ENCODE data around the gene PRMT7.

DNA sequence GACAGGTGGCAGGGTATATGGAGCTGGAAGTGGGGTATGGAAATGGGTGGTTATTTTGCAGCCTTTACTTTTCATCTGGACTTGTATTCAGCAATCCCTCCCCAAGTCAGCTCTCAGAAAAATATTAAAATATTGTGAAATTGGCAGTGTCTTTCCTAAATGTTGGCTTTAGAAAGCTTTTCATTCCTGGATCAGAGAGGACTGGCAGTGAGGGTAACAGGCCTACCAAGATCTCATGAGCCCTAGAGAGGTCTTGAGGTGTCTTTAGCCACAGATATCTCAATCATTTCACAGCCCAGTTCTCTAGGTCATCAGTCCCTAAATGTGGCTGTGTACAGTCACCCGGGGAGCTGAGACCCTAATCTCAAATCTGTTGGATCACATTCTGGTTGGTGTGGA is 22.6 kb upstream of the PRMT7 start:
- TF ChIP-seq, protein P1, sequence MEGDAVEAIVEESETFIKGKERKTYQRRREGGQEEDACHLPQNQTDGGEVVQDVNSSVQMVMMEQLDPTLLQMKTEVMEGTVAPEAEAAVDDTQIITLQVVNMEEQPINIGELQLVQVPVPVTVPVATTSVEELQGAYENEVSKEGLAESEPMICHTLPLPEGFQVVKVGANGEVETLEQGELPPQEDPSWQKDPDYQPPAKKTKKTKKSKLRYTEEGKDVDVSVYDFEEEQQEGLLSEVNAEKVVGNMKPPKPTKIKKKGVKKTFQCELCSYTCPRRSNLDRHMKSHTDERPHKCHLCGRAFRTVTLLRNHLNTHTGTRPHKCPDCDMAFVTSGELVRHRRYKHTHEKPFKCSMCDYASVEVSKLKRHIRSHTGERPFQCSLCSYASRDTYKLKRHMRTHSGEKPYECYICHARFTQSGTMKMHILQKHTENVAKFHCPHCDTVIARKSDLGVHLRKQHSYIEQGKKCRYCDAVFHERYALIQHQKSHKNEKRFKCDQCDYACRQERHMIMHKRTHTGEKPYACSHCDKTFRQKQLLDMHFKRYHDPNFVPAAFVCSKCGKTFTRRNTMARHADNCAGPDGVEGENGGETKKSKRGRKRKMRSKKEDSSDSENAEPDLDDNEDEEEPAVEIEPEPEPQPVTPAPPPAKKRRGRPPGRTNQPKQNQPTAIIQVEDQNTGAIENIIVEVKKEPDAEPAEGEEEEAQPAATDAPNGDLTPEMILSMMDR (IDR thresholded peaks at IDR 0.05; ENCODE audit: control extremely low read depth in 1 of 3, insufficient read depth in 1 of 3, low read depth in 1 of 3, low read length in 3 of 3) = no peak
- no peak for TF ChIP-seq CHD2 (IDR thresholded peaks at IDR 0.05; ENCODE audit: low read length)
